Activated naive CD8-positive, alpha-beta T cell treated with anti-CD3 and anti-CD28 coated beads, Interleukin-2, amount 50 U/mL, for 16 hours (primary cell): ENCODE measurements around the gene ANKRD7.
"Not testable (repeated sequence)": the region's sequence is repeated elsewhere in the genome, so short reads cannot be mapped to it uniquely, and the experiment has no call there.

Experiments
- DNase-seq: peaks from one replicate; pipeline ENCODE4 v3.0.0-alpha.2; 2020; ENCODE audit warnings: low read depth, low spot score

Gene ANKRD7

GRCh38 chr7:118233799-118234198 lies 9.3 kb downstream of the ANKRD7 start:
- DNase-seq = no peak

GRCh38 chr7:118239014-118239413 lies 14.5 kb downstream of the ANKRD7 start:
- DNase-seq = no peak

GRCh38 chr7:118240320-118240719 lies 15.8 kb downstream of the ANKRD7 start:
- not testable (repeated sequence) for DNase-seq

- no peak for DNase-seq
Measured at GRCh38 chr7:118243695-118244094, 19.2 kb downstream of the ANKRD7 start.

- no peak for DNase-seq
Measured at GRCh38 chr7:118245267-118246040, 20.9 kb downstream of the ANKRD7 start.

GRCh38 chr7:118250860-118251494 lies 26.5 kb downstream of the ANKRD7 start:
- DNase-seq = no peak

- no peak for DNase-seq
Measured at GRCh38 chr7:118252087-118252486, 27.6 kb downstream of the ANKRD7 start.

- no peak for DNase-seq
Measured at GRCh38 chr7:118259115-118259514, 34.6 kb downstream of the ANKRD7 start.

- DNase-seq = no peak
Measured at GRCh38 chr7:118264836-118265235, 40.3 kb downstream of the ANKRD7 start.

- no peak for DNase-seq
Measured at GRCh38 chr7:118280319-118281012, 56.0 kb downstream of the ANKRD7 start.

- no peak for DNase-seq
Measured at GRCh38 chr7:118281196-118281595, 56.7 kb downstream of the ANKRD7 start.

GRCh38 chr7:118285358-118285757 lies 60.9 kb downstream of the ANKRD7 start:
- DNase-seq = no peak

- no peak for DNase-seq
Measured at GRCh38 chr7:118286131-118286530, 61.6 kb downstream of the ANKRD7 start.

GRCh38 chr7:118288098-118288497 lies 63.6 kb downstream of the ANKRD7 start:
- DNase-seq = no peak

- no peak for DNase-seq
Measured at GRCh38 chr7:118289476-118289875, 65.0 kb downstream of the ANKRD7 start.
